ENCODE data around the gene NCEH1.
"Not testable (repeated sequence)": the region's sequence is repeated elsewhere in the genome, so short reads cannot be mapped to it uniquely, and the experiment has no call there.

The NCEH1 gene

DNA sequence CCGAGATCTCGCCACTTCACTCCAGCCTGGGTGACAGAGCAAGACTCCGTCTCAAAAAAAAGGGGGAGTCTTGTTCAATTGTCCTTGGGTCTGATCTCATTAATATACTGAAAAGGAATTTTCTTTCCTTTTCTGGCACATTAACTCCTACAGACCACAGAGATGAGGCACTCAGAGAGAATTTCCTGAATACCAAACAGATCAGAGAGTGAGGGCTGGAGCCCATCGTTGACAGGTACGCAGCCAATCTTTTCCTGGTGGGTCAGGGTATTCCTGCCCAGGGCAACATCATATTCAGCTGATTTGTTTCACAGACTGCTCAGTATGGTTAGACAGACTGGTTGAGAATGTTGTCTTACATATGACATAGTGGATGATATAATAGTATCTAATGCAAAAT is 104.8 kb downstream of the NCEH1 start:
- no peak for DNase-seq

DNA sequence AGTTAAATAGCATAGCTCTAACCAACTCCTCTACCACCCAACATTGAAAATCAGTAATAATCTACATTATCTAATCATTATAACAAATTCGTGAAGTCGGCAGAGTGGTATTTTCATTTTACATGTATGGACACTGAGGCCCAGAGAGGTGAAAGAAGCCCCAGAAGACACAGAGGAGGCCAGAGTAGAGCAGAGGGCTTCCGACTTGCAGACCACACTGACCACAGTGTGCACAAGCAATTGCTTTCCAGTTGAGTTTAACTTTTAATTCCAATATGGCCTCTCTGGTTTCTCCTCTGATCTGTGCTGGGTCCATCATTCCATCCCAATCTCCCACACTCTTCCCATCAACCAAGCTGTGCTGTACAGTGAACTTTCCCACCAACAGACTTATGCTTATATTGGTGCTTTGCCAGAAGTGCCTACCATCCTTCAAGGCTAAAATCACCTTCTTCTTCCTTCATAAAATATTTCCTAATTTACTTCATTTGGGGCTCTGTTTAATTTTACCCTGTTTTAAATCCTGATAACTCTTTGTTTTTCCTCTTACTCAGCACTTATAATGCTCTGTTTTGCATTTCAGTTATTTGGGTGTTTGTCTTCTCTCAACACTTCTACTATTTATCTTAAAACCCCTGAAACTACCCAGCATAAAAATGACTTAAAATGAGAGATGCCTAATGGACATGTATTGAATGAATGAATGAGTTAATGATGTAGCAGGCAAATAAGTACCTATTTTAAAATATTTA is 105.8 kb downstream of the NCEH1 start:
- DNase-seq: no peak

DNA sequence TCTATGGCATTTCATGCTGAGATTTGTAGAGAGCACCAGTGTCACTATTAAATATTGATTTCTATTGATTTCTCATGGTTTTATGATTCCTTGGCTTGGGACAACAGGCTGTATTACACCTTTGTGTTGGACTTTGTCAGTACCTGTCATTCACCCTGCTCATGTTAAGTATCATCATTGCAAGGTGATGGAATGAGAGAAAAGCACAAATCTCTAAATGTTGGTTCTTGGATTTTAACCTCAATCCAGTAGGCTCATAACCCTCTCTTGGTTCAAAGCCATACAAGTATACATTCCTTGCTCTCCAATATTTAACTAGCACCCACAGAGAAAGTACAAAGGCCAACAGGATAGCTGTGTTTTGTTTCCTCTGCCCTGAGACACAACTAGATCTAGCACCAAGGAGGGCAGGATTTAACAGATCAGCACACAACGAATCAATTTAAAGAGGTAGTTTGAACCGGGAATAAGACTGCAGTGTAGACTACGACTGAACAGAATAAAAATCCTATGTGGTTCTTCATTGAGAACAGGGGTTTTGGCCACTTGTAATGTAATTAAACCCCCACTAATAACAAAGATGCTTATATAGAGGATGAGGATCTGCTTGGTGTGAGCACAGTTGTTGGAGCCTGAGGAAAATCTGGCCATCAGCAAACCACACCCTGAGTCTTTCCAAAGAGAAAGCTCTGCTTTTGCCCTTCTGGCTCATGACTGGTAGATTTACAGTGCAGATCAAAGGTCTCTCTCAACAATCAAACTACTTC is 109.6 kb downstream of the NCEH1 start:
- DNase-seq: no peak

DNA sequence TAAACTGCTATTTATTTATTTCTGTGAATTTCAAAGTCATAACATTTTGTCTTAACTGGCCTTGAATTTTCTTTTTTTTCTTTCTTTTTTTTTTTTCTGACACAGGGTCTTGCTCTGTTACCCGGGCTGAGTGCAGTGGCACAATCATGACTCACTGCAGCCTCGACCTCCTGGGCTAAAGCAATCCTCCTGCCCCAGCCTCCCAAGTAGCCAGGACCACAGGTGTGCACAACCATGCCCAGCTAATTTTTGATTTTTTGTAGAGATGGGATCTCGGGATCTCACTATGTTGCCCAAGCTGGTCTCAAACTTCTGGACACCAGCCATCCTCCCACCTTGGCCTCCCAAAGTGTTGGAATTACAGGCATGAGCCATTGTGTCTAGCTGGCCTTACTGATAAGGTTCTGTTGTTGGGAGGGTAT is 110.2 kb downstream of the NCEH1 start:
- DNase-seq: no peak

DNA sequence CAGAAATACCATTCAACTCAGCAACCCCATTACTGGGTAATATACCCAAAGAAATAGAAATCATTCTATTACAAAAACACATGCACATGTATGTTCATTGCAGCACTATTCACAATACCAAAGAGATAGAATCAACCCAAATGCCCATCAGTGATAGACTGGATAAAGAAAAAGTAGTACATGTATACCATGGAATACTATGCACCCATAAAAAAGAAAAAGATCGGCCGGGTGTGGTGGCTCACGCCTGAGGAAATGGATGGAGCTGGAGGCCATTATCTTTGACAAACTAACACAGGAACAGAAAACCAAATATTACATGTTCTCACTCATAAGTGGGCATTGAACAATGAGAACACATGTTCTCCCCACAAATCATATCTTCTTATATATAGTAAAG is 112.0 kb downstream of the NCEH1 start:
- no peak for DNase-seq

DNA sequence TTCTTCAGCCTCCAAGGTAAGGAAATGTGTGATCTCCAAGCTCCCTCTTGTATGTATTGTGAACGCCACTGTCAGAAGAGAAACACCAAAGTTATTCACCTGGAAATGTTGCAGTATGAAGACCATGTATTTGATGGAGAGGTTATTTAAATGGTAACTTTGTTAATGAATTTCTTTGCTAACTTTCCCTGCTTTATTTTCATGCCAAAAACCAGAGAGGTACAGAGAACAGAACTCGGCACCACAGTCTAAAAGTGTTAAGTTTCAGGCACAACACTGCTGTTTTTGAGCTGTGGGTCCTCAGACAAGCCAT is 114.5 kb downstream of the NCEH1 start:
- DNase-seq: no peak

DNA sequence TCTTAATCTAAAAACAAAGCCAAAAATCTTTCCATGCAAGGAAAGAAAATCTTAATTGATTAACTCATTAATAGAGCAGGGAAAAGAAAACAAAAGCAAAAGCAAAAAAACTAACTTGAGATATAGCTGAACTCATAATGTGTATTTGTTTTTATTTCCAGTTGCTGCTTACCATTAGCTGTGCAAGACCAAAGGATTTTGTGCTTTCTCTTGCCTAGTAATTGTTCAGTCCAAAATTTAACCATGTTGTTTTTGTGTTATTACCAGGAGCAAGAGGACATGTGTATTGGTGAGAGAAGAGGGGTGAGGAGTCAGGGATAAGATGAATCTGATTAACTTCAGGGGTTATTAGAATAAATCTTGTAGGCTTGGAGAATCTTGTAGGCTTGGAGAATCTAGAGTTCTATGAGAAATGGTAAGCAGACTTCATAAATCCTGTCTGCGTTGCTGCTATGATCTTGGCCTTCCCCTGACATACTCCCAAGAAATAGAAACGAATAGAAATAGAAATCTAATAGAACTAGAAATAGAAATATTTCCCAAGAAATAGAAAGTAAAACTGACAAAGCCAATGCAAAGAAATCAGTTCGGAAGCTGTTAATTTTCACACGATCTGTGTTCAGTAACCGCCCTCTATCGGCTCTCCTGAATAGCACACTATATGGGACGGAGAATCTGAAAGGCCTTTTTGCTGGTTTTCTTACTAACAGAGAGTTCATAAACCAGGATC is 115.0 kb downstream of the NCEH1 start:
- no peak for DNase-seq

DNA sequence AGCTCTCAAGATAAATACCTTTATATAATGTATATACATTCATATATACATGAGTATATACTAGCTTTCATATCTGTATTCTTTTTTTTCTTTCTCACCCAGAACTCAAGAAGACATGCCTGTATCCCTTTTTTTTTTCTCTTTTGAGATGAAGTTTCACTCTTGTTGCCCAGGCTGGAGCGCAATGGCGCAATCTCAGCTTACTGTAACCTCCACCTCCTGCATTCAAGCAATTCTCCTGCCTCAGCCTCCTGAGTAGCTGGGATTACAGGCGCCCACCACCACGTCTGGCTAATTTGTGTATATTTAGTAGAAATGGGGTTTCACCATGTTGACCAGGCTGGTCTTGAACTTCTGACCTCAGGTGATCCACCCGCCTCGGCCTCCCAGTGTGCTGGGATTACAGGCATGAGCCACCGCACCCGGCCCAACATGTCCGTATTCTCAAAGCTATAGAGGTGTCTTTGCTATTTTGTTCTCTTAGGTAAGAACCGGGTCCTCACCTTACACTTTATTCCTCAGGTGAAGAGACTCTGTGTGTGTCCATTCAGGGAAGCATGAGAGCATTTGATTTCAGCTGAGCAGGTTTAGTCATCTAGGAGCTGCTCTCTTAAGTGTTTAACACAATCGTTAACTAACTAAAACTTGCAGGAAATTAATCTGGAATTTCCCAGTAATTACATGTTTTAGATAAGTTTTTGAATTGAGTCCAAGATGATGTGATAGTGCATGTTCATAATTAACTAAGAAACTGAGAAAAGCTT is 115.8 kb downstream of the NCEH1 start:
- not testable (repeated sequence) for DNase-seq

DNA sequence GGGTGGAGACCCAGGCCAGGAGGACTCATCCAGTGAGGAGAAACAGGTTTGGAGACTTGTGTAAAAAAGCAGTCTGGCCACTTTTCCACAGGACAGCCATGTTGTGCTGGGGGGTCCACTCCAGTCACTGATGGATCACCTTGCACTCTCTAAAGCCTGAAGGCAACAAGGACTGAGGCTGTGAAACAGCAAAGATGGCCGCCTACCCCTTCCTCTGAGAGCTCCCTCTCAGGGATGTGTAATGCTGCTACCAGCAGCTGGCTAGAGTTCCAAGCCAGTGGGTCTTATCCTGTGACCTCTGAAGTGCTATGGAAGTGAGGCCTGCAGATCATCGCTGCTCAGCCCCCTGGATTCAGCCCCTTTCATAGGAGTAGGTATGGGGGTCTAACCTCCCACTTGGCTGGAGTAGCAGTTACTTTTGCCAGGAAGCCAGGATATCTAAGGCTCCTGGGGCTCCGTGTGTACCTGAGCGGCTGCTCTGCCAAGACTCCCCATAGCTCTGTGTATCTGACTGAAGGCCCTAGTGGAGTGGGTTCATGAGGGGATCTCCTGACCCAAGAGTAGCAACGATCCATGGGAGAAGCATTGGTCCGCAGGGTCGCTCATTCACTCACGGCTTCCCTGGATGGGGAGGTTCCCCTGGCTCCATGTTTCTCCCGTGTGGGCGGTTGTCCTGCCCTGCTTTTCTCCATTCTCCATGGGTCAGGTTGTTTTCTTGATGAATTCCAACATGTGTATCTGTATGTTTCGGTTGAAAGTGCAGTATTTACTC is 117.8 kb downstream of the NCEH1 start:
- DNase-seq: no peak

DNA sequence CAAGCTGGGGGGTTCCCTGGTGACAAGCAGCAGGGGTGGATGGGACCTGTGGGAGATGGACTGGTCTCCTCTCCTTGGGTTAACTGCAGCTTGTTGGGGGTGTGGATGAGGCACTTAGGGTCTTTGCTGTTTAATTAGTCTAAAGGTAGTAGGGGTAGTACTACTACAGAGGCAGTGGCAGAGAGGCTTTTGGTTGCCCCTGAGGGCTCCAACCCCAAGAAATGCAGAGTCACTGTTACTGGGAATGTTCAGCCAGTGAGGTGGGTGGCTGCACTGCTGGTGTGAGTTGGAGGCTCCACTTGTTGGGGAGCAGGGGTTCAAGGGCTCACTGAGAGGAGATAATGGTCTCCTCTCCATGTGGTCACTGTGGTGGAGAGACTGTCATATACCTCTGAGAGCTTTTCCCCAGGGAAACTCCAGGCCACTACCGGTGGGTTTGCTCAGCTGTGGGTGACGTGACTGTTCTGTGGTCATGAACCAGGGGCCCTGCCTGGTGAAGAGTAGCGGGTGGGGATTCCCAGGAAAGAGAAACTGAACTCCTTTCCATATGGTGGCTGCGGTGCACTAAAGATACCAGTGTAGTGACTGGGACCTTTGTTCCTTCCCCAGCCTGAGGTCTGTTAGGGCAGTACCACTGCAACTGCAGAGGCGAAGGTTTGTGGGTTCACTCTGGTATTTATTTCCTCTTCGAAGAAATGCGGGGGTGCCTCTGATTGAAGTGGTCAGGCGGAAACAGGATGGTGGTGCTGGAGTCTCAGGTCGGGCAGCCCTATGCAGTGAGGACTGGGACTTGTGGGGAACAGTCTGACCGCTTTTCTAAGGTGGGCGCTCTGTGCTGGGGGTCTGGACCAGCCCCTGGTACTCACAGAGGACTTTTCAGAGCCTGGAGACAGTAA is 118.7 kb downstream of the NCEH1 start:
- no peak for DNase-seq

DNA sequence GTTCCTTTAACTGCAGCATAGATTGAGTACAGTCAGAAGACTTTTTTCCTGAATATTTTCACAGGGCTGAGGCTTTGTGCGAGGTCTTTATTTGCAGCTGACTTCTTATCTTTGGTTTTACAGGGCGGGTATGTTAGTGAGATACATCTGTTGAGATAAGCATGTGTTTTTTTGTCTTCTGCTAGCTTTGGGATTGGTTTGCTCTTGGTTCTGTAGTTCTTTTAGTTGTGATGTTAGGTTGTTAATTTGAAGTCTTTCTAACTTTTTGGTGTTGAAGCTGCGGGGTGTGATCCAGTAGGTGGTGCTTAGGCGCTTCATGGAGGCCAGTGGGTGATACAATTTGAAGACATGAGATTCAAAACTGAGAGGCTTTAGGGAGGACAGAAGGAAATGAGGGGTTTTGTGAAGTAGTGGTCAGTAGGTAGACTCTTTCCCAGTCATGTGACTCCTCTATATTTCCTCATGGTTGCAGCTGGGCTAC is 119.7 kb downstream of the NCEH1 start:
- no peak for DNase-seq

DNA sequence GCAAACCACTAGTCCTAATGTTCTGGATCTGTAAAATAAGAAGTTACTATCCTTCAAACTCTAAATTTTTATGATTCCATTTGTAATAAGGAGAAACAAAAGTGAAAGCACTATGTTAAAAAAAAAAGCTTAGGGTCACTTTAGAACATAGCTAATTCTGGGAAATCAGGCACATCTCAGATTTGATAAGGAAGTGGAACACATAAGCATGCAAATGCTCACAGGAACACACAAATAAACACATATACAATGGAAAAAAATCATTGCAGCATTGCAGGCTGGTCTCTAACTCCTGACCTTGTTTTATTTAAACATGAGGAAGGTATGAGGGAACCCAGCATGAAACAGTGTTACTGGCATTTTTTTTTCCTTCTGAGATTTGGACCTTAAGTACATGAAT is 124.4 kb downstream of the NCEH1 start:
- DNase-seq: no peak

DNA sequence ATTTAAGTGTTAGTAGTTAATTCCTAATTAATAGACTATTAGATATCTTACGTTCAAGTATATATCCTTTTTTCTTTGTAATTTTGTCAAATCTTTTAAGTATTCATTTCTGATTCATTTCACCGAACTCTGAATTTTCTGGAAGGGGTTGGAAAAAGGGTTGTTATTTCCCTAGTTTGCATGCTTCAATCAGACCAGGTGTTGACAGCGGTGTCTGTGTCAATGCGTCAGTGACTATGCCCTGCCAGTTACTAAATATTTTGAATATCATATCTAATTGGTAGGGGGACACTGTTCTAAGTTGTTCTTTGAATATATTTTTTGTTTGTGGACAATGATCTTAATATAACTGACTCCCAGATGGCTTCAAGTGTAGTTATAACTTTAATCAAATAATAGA is 124.9 kb downstream of the NCEH1 start:
- DNase-seq: no peak

DNA sequence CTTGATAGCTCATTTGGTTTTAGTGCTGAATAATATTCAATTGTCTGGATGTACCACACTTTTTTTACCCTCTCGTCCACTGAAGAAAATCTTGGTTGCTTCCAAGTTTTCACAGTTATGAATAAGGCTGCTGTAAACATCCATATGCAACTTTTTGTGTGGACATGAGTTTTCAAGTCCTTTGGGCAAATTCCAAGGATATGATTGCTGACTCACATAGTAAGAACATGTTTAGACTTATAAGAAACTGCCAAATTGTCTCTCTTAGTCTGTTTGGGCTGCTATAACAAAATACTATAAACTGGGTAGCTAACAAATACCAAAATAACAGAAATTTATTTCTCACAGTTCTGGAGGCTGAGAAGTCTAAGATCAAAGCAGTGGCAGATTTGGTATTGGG is 128.2 kb downstream of the NCEH1 start:
- no peak for DNase-seq

DNA sequence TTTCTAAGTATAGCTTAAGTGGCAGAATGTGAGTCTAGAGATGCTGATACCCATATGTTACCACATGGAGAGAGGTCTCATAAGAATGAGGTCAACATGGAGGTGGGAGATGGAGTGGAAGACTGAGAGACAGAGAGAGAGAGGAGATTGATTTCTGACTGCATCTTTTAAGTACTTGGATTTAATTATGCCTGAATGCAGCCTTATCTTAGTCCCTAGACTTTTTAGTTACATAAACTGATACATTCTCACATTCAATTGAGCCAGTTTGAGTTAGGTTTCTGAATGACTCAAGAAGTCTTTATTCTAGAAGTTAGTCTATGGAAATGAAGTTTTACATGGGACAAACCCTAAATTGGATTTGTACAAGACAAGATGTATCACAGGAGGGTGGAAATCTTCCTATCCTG is 129.1 kb downstream of the NCEH1 start:
- DNase-seq: no peak

DNA sequence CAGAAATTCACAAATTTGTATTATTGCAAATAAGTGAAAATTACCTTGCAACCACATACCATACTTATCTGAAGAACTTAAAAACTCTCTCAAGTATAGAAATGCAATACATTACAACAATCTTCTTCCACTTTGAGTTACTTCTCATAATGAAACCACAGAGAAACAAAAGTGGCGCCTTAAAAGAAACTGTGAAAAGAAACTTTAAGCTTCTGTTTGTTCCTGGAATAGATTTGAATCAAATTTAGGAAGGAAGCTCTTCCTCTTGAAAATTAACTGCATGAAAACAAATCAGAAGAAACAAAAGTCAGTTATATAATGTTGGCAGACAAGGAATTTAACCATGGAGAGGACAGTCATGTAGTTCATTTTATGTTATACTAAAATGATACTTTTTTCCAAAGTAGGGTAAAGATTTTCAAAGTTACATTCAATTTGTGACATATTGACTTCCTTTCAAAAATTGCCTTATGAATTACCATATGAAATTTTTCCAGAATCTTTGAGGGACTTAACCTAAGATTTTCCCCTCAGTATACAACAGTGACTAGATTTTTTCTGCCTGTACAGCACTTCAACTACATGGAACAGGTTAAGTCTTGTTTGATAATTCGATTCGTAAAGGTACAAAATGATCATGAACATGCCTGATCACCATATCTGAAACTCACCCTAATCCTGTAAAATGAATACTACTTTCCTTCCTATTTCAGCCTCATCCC is 130.0 kb downstream of the NCEH1 start:
- DNase-seq: no peak
